ENCODE measurements around the gene FEN1.

FEN1 gene

GRCh38 chr11:61841636-61842527 lies 49.2 kb downstream of the FEN1 start:
- no peaks in the 10 kb centered on the region for H3K4me1 Mint-ChIP-seq
- no peaks in the 10 kb centered on the region for H3K27me3 Mint-ChIP-seq
- H3K4me3 Mint-ChIP-seq: no peak overlapping the region
- ATAC-seq (no peak), DNase-seq (no peak)
- H3K9me3 Mint-ChIP-seq: no peaks in the 10 kb centered on the region
- H3K27ac Mint-ChIP-seq: no peak overlapping the region
- H3K36me3 Mint-ChIP-seq (ENCODE audit: low read depth): peaks cover 14% of the 10 kb centered on the region

DNA sequence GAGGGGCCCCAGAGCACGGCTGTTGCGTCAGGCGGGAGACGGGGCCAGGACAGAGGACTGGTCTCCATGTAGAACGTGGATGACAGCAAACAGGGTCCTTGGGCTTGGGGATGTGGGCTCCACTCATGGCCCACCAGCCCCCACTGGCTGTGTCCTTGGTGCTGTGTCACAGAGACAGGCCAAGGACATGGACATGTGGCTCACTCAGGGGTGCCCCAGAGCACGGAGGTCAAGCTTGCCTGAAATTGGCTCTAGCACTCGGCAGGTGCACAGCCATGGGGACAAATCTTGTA lies 49.8 kb downstream of the FEN1 start:
- ATAC-seq: no peak
- Mint-ChIP-seq H3K4me1 (no peaks in the 10 kb centered on the region), H3K27me3 (no peaks in the 10 kb centered on the region), H3K27ac (no peak overlapping the region), H3K4me3 (no peak overlapping the region), H3K9me3 (no peaks in the 10 kb centered on the region), H3K36me3 (ENCODE audit: low read depth) (peaks cover 14% of the 10 kb centered on the region)
- no peak for DNase-seq

- H3K36me3 Mint-ChIP-seq (ENCODE audit: low read depth): peaks cover 15% of the 10 kb centered on the region
- H3K4me3 Mint-ChIP-seq: no peak overlapping the region
- no peak overlapping the region for H3K27ac Mint-ChIP-seq
- H3K9me3 Mint-ChIP-seq: no peaks in the 10 kb centered on the region
- no peak for DNase-seq
- H3K4me1 Mint-ChIP-seq: no peaks in the 10 kb centered on the region
- no peak for ATAC-seq
- no peaks in the 10 kb centered on the region for H3K27me3 Mint-ChIP-seq
Observed at GRCh38 chr11:61844909-61845565, 52.3 kb downstream of the FEN1 start.

- DNase-seq: no peak
- no peaks in the 10 kb centered on the region for H3K9me3 Mint-ChIP-seq
- no peaks in the 10 kb centered on the region for H3K4me1 Mint-ChIP-seq
Observed at GRCh38 chr11:61846362-61847020, 53.8 kb downstream of the FEN1 start.

More at GRCh38 chr11:61846362-61847020, 53.8 kb downstream of the FEN1 start:
- Mint-ChIP-seq H3K36me3 (ENCODE audit: low read depth) (peaks cover 8% of the 10 kb centered on the region), H3K27me3 (no peaks in the 10 kb centered on the region), H3K4me3 (no peak overlapping the region), H3K27ac (no peak overlapping the region)
- ATAC-seq: no peak
